Activated B cell treated with CpG ODN at 0.5 μM for 24 hours (primary cell): ENCODE results near the gene LGR6. TPM values are rescaled to one million over a fixed set of nuclear protein-coding genes. Genes with fewer than 3 reads are reported as not detected.

Experiments
- ATAC-seq: fragments of 200-7000 bp; cut with Tn5 transposase; one replicate; pipeline ENCODE4 v1.10.0; 2021; ENCODE audit warnings: low read depth, mild to moderate bottlenecking, moderate library complexity
- CTCF ChIA-PET: fragments of 350-600 bp; sonication (Branson Sonifier 250); formaldehyde crosslinking; loops from one replicate; lab custom pipeline; 2021; ENCODE audit warnings: antibody characterized with exemption; lab: Charles Lee
- POLR2A ChIA-PET: fragments of 350-600 bp; sonication (Branson Sonifier 250); formaldehyde crosslinking; loops from one replicate; lab custom pipeline; 2021; ENCODE audit warnings: antibody characterized with exemption; lab: Charles Lee
- DNase-seq: peaks from one replicate; pipeline ENCODE4 v3.0.0; 2022
- H3K27ac Mint-ChIP-seq: one replicate; pipeline ENCODE4 v1.8.0; 2020; ENCODE audit warnings: mixed read lengths
- H3K27me3 Mint-ChIP-seq: one replicate; pipeline ENCODE4 v1.8.0; 2021; ENCODE audit warnings: mixed read lengths
- H3K36me3 Mint-ChIP-seq: one replicate; pipeline ENCODE4 v1.8.0; 2021; ENCODE audit warnings: low read depth, mixed read lengths
- H3K4me1 Mint-ChIP-seq: one replicate; pipeline ENCODE4 v1.8.0; 2021; ENCODE audit warnings: mixed read lengths
- H3K4me3 Mint-ChIP-seq: one replicate; pipeline ENCODE4 v1.8.0; 2020; ENCODE audit warnings: mild to moderate bottlenecking, mixed read lengths
- H3K9me3 Mint-ChIP-seq: one replicate; pipeline ENCODE4 v1.8.0; 2020; ENCODE audit warnings: mixed read lengths
- CTCF ChIP-seq: fragments of 200-600 bp; IDR thresholded peaks from one replicate; pipeline ENCODE4 v1.8.0; 2022; ENCODE audit warnings: antibody characterized with exemption, mild to moderate bottlenecking
- intact Hi-C: fragments of 100-400 bp; cut with micrococcal nuclease; formaldehyde crosslinking; loops from one replicate; pipeline ENCODE4 v1.15.1; 2024
- total RNA-seq: library from RNA; stranded (reverse); gene quantifications from 2 replicates; pipeline ENCODE4 v1.2.3, GENCODE V29; 2022

Gene LGR6
- total RNA-seq, 1 donor from 2014 or later = not detected

GRCh38 chr1:202310746-202311145 lies 117.1 kb downstream of the LGR6 start:
- Mint-ChIP-seq H3K4me3 (no peak overlapping the region), H3K27ac (no peak overlapping the region), H3K36me3 (no peaks in the 10 kb centered on the region), H3K27me3 (peaks cover 10% of the 10 kb centered on the region), H3K4me1 (no peaks in the 10 kb centered on the region), H3K9me3 (no peaks in the 10 kb centered on the region)
- CTCF ChIA-PET = no interaction called here
- no peak for TF ChIP-seq CTCF
- ATAC-seq (no peak), DNase-seq (no peak)
- POLR2A ChIA-PET = no interaction called here
- intact Hi-C loops = no loop called here

DNA sequence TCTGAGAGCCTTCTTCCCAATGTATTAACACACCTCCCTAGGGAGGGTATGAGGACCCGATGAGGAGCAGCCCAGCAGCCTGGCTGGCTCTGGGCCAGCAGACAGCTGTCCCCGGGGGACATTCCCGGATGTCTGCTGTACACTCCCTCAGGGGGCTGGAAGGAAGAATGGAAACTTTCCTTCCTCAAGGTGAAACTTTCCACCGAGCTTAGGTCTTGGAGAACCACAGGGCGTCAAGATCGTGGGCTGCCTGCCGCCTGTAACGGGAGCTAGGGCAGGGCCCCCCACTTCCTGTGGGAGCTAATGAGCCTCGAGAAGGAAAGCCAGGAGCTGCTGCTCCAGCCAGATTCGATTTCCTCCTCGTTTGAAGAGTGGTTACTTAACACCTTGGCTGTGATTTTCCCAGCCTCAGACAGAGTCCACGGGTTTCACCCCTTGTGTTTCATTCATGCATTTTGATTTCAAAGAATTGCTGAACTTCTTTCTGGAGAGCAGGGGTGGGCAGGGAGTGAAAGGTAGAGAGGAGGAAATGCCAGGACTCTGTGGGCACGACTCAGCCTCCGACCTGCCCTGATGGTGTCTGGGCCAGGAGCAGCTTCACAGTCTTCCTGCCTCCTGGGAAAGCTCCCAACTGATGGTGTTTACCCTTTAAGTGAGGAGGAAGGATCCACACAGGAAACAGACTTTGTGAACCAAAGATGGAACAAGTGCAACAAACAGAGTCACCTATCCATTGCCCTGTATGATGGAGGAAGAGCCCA lies 118.5 kb downstream of the LGR6 start:
- CTCF ChIA-PET = interaction anchor here (0.7 to 1.8 kb wide), 3 partner anchors 15 to 151 kb away, joined by 3 to 6 read pairs (median 3); partner anchors contain the start of genes LGR6 and PTPN7
- intact Hi-C loops = no loop called here
- Mint-ChIP-seq H3K36me3 (no peaks in the 10 kb centered on the region), H3K27me3 (peaks cover 10% of the 10 kb centered on the region), H3K4me3 (no peak overlapping the region), H3K4me1 (no peaks in the 10 kb centered on the region), H3K9me3 (no peaks in the 10 kb centered on the region), H3K27ac (no peak overlapping the region)
- ATAC-seq (no peak), DNase-seq (no peak)
- POLR2A ChIA-PET = no interaction called here
- TF ChIP-seq CTCF = no peak

DNA sequence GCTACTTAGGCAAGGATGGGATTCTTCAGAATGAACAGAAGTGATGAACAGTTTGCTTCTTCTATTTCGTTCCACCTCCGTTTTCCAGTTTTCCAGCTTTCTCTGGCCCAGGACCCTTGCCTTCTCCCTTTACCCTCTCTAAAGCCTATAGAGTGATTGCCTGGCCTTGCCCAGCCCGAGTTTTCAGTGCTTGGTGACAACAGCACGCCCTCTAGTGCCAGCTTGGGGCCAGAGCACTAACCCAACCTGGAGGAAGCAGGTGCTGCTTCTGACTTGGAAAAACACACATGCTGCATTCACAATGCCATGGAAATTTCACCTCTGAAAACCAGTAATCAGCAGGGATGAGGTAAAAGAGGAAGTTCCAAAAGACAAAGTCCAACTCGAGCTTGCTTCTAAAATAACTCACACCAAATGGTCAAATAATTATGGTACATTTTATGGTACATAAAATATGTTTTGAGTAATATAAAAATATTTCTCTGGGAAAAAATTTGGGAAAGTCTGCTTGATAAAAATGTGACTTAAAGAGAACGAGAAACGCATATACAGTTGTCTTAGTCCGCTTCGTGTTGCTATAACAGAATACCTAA lies 122.1 kb downstream of the LGR6 start:
- DNase-seq (peak; percentile 51), ATAC-seq (peak; percentile 78)
- peaks cover 10% of the 10 kb centered on the region for H3K27me3 Mint-ChIP-seq
- H3K9me3 Mint-ChIP-seq = no peaks in the 10 kb centered on the region
- H3K36me3 Mint-ChIP-seq = no peaks in the 10 kb centered on the region
- no peak overlapping the region for H3K4me3 Mint-ChIP-seq
- intact Hi-C loops = loop anchor here (1.0 to 5.0 kb wide), 5 partner anchors 41 to 308 kb away; partner anchors contain the start of gene LGR6
- no peaks in the 10 kb centered on the region for H3K4me1 Mint-ChIP-seq
- H3K27ac Mint-ChIP-seq = no peak overlapping the region
- POLR2A ChIA-PET = no interaction called here
- CTCF ChIA-PET = interaction anchor here (0.9 to 3.6 kb wide), 10 partner anchors 10 to 179 kb away, joined by 3 to 40 read pairs (median 6); partner anchors contain the start of gene LGR6
- peak; percentile 64 for TF ChIP-seq CTCF

DNA sequence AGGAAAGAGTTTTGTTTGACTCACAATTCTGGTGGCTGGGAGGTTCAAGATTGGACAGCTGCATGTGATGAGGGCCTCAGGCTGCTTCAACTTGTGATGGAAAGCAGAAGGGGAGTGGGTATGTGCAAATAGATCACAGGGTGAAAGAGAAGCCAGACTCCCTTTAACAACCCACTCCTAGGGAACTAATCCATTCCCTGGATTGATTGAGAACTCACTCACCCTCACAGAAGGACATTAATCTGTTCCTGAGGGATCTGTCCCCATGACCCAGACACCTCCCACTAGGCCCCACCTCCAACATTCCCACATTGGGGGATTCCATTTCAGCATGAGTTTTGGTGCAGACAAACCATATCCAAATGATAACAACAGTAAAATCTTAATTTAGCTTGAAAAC lies 122.6 kb downstream of the LGR6 start:
- ChIA-PET CTCF (interaction anchor here (0.9 to 3.6 kb wide), 10 partner anchors 11 to 180 kb away, joined by 3 to 40 read pairs (median 6); partner anchors contain the start of gene LGR6), POLR2A (no interaction called here)
- no peak overlapping the region for H3K4me3 Mint-ChIP-seq
- no peak overlapping the region for H3K27ac Mint-ChIP-seq
- ATAC-seq = no peak
- peaks cover 10% of the 10 kb centered on the region for H3K27me3 Mint-ChIP-seq
- TF ChIP-seq CTCF = no peak
- H3K4me1 Mint-ChIP-seq = no peaks in the 10 kb centered on the region
- no peaks in the 10 kb centered on the region for H3K36me3 Mint-ChIP-seq
- no peak for DNase-seq
- intact Hi-C loops = loop anchor here (5.0 kb wide), 1 partner anchor 309 kb away; no protein-coding TSS in a partner anchor
- no peaks in the 10 kb centered on the region for H3K9me3 Mint-ChIP-seq
